Endothelial cell of umbilical vein (primary cell): Measurements from ENCODE around the gene CERS6. TPM values are rescaled to one million over a fixed set of nuclear protein-coding genes. Genes with fewer than 3 reads are reported as not detected.

Experiments used
- BruUV-seq: library from RNA; stranded (reverse); fragments of 400-500 nt; replicated peaks from 2 replicates; lab custom pipeline; 2021; lab: Mats Ljungman, UMichigan
- CTCF ChIA-PET: fragments of 300-600, 350-600 bp; sonication (Branson Sonifier 250); formaldehyde crosslinking; loops from one replicate; lab custom pipeline; 2021; ENCODE audit warnings: antibody characterized with exemption, inconsistent platforms; lab: Charles Lee
- POLR2A ChIA-PET: fragments of 300-600, 350-600 bp; sonication (Branson Sonifier 250); formaldehyde crosslinking; loops from one replicate; lab custom pipeline; 2021; ENCODE audit warnings: antibody characterized with exemption, inconsistent platforms; lab: Charles Lee
- DNase-seq: peaks from one replicate; pipeline ENCODE4 v3.0.0-alpha.2; 2011; ENCODE audit warnings: low read depth, low spot score
- FAIRE-seq: peaks from 2 replicates; lab custom pipeline; 2011; peaks lifted over from hg19 to GRCh38; lab: Jason Lieb, UNC
- H2AFZ ChIP-seq: 2 replicates; pipeline ENCODE4 v1.6.0; 2012; ENCODE audit warnings: low read depth, low read length, control low read depth, inconsistent platforms
- H3K27ac ChIP-seq: 2 replicates; pipeline ENCODE4 v1.5.1; 2011; ENCODE audit warnings: low read depth, mild to moderate bottlenecking, control low read depth, low read length, moderate library complexity; ENCODE audit not compliant: insufficient read depth
- H3K27me3 ChIP-seq, 2 experiments: 2 replicates each; pipeline versions ENCODE4 v1.6.0 to v1.6.1; 2011; ENCODE audit warnings: low read length in 2 of 2, mixed read lengths in 1 of 2; ENCODE audit not compliant: control insufficient read depth in 2 of 2, insufficient read depth in 2 of 2
- H3K36me3 ChIP-seq, 2 experiments: 2 replicates in 1 of 2; 3 replicates in 1 of 2; pipeline ENCODE4 v1.5.1; 2011; ENCODE audit warnings: low read length in 2 of 2, mild to moderate bottlenecking in 1 of 2, moderate library complexity in 1 of 2; ENCODE audit not compliant: control insufficient read depth in 2 of 2, insufficient read depth in 2 of 2; ENCODE audit errors: extremely low read depth in 1 of 2
- H3K4me1 ChIP-seq: 3 replicates; pipeline ENCODE4 v1.5.1; 2011; ENCODE audit warnings: mild to moderate bottlenecking, low read length; ENCODE audit not compliant: control insufficient read depth, insufficient read depth; ENCODE audit errors: extremely low read depth
- H3K4me2 ChIP-seq: 2 replicates; pipeline ENCODE4 v1.6.1; 2011; ENCODE audit warnings: low read length, control low read depth, mixed read lengths; ENCODE audit not compliant: insufficient read depth
- H3K4me3 ChIP-seq, 3 experiments: fragments of 200-600 bp in 1 of 3; sonication (generic), shearing (Covaris generic) in 1 of 3; replicated peaks in 1 of 3; 2 replicates each; pipeline ENCODE4 v1.5.1; 2011 to 2016; ENCODE audit warnings: control low read depth in 3 of 3, low read length in 3 of 3, mild to moderate bottlenecking in 2 of 3, inconsistent platforms in 1 of 3, low read depth in 1 of 3, moderate library complexity in 1 of 3; ENCODE audit not compliant: insufficient read depth in 1 of 3
- H3K79me2 ChIP-seq: 2 replicates; pipeline ENCODE4 v1.6.0; 2012; ENCODE audit warnings: low read length, inconsistent platforms; ENCODE audit not compliant: control insufficient read depth, insufficient read depth
- H3K9ac ChIP-seq: replicated peaks from 2 replicates; pipeline ENCODE3; 2011; ENCODE audit warnings: low read length, control low read depth; ENCODE audit not compliant: insufficient read depth; ENCODE audit errors: extremely low read depth
- H3K9me1 ChIP-seq: replicated peaks from 3 replicates; pipeline ENCODE4 v1.6.0; 2011; ENCODE audit warnings: mild to moderate bottlenecking, low read length; ENCODE audit not compliant: control insufficient read depth, insufficient read depth; ENCODE audit errors: extremely low read depth
- H3K9me3 ChIP-seq: replicated peaks from 2 replicates; pipeline ENCODE4 v1.5.1; 2012; ENCODE audit warnings: low read length, inconsistent platforms; ENCODE audit not compliant: control insufficient read depth, insufficient read depth
- H4K20me1 ChIP-seq: replicated peaks from 2 replicates; pipeline ENCODE3; 2011; ENCODE audit warnings: mild to moderate bottlenecking, low read length; ENCODE audit not compliant: control insufficient read depth, insufficient read depth; ENCODE audit errors: extremely low read depth
- FOS ChIP-seq: IDR thresholded peaks from 2 replicates; pipeline ENCODE4 v1.6.1; 2011; ENCODE audit warnings: mild to moderate bottlenecking, low read length, moderate library complexity, borderline replicate concordance; ENCODE audit not compliant: insufficient read depth
- GATA2 ChIP-seq: IDR thresholded peaks from 2 replicates; pipeline ENCODE4 v1.7.0; 2011; ENCODE audit warnings: low read depth, mild to moderate bottlenecking, moderate library complexity, mixed read lengths, low read length; ENCODE audit not compliant: insufficient read length, insufficient read depth
- MYC ChIP-seq: IDR thresholded peaks from one replicate; pipeline ENCODE4 v1.6.1; 2011; ENCODE audit warnings: mild to moderate bottlenecking, low read depth, low read length
- dilution Hi-C: fragments of 300-500 bp; cut with MboI; formaldehyde crosslinking; loops from one replicate; pipeline ENCODE4 v1.15.0; 2019; ENCODE audit warnings: low sequenced_read_pairs; ENCODE audit not compliant: extremely low pct_ligation_motif_present
- intact Hi-C: fragments of 100-400 bp; cut with micrococcal nuclease; formaldehyde crosslinking; loops from one replicate; pipeline ENCODE4 v1.10.0; 2022
- polyA plus RNA-seq, 4 experiments: library from polyadenylated mRNA; depleted of rRNA in 3 of 4; stranded (reverse) in 3 of 4; unstranded in 1 of 4; fragments of >200 nt; gene quantifications; 2 replicates each; pipeline versions ENCODE4 v1.2.1 to v1.2.3, GENCODE V29; 2011 to 2012; ENCODE audit warnings: missing spikeins in 1 of 4
- total RNA-seq: library from RNA; stranded (reverse); gene quantifications from 2 replicates; pipeline ENCODE4 v1.2.3, GENCODE V29; 2021
- TF ChIP-seq, protein P1 (sequence below): IDR thresholded peaks from 2 replicates; pipeline ENCODE4 v1.6.1; 2011; ENCODE audit not compliant: insufficient read depth, insufficient read length
- TF ChIP-seq, protein P2 (sequence below), 2 donors: IDR thresholded peaks; 1 replicate in 1 of 2; 2 replicates in 1 of 2; pipeline ENCODE4 v1.5.1; 2011; ENCODE audit warnings: low read length in 2 of 2, mild to moderate bottlenecking in 2 of 2, moderate library complexity in 2 of 2, control low read depth in 1 of 2, inconsistent platforms in 1 of 2, low read depth in 1 of 2; ENCODE audit not compliant: insufficient read depth in 1 of 2; ENCODE audit errors: extremely low read depth in 1 of 2

The CERS6 gene
- total and polyA plus RNA-seq, 2 donors (not counting 3 experiments of a cell fraction or from before 2014, with no cell fraction given), result 2.7 to 11.7 TPM

DNA sequence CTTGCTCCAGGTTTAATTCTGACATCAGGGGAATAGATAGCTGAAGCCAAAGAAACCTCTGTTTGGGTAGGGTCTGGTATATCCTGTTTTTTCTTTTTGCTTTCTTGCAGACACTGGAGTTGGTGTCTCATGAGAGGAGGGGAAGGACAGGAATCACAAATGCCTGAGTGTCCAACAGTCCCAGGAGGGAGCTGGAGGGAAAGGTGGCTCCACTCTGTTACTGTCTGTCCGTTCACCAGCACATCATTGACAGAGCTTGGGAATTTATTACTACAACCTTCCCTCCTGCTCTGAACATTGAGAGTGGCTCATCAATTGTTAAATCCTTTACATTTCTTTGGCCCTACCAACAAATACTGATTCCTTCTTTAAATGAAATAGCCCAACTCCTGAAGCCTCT lies 194.1 kb downstream of the CERS6 start:
- ChIA-PET CTCF (no interaction called here), POLR2A (no interaction called here)
- Histone ChIP-seq H3K9me1 (no peaks in the 10 kb centered on the region), H3K4me1 (no peaks in the 10 kb centered on the region), H3K9me3 (no peaks in the 10 kb centered on the region), H4K20me1 (no peaks in the 10 kb centered on the region), H3K27ac (no peak overlapping the region), H3K9ac (no peak overlapping the region), H2AFZ (no peak overlapping the region), H3K27me3 (no peaks in the 10 kb centered on the region), H3K4me3 (no peak overlapping the region), H3K79me2 (no peaks in the 10 kb centered on the region), H3K36me3 (no peaks in the 10 kb centered on the region), H3K4me2 (no peak overlapping the region)
- intact Hi-C loops (no loop called here), dilution Hi-C loops (no loop called here)
- BruUV-seq, result no TSS peak
- FAIRE-seq, result no peak
- no peak for DNase-seq
- no peak for TF ChIP-seq MYC
- TF ChIP-seq FOS, result no peak
- TF ChIP-seq, protein P1, sequence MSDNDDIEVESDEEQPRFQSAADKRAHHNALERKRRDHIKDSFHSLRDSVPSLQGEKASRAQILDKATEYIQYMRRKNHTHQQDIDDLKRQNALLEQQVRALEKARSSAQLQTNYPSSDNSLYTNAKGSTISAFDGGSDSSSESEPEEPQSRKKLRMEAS, result no peak
- TF ChIP-seq, protein P2, sequence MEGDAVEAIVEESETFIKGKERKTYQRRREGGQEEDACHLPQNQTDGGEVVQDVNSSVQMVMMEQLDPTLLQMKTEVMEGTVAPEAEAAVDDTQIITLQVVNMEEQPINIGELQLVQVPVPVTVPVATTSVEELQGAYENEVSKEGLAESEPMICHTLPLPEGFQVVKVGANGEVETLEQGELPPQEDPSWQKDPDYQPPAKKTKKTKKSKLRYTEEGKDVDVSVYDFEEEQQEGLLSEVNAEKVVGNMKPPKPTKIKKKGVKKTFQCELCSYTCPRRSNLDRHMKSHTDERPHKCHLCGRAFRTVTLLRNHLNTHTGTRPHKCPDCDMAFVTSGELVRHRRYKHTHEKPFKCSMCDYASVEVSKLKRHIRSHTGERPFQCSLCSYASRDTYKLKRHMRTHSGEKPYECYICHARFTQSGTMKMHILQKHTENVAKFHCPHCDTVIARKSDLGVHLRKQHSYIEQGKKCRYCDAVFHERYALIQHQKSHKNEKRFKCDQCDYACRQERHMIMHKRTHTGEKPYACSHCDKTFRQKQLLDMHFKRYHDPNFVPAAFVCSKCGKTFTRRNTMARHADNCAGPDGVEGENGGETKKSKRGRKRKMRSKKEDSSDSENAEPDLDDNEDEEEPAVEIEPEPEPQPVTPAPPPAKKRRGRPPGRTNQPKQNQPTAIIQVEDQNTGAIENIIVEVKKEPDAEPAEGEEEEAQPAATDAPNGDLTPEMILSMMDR (IDR thresholded peaks at IDR 0.05; ENCODE audit: extremely low read depth in 1 of 2, insufficient read depth in 1 of 2, low read depth in 1 of 2, low read length in 2 of 2), result no peak

DNA sequence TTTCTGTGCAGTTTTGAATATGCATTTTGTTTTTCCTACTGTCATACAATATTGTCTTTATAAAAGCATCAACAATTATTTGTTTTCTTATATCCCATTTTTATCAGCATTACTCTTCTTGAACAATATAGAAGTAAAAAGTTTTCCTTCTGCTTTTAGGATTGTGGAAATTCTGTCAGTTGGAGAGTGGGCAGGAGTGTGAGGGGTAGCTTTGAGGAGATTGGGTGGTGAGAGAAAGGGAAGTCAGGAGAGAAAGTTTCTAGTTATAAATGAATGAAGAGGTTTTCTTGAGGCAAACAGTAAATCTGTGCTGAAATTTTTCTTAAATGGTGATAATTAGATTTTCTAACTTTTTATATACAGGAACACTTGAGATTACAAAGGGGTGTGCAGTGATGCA lies 194.7 kb downstream of the CERS6 start:
- intact Hi-C loops (no loop called here), dilution Hi-C loops (no loop called here)
- Histone ChIP-seq H3K9me3 (no peaks in the 10 kb centered on the region), H3K9me1 (no peaks in the 10 kb centered on the region), H4K20me1 (no peaks in the 10 kb centered on the region), H3K4me1 (no peaks in the 10 kb centered on the region), H3K9ac (no peak overlapping the region), H2AFZ (no peak overlapping the region), H3K27me3 (no peaks in the 10 kb centered on the region), H3K4me2 (no peak overlapping the region), H3K27ac (no peak overlapping the region), H3K36me3 (no peaks in the 10 kb centered on the region), H3K79me2 (no peaks in the 10 kb centered on the region), H3K4me3 (no peak overlapping the region)
- CTCF ChIA-PET, result interaction anchor here (0.8 kb wide), 1 partner anchor 22 kb away, joined by 3 read pairs; no protein-coding TSS in a partner anchor
- DNase-seq, result no peak
- BruUV-seq, result no TSS peak
- FAIRE-seq, result no peak
- TF ChIP-seq GATA2, result no peak
- POLR2A ChIA-PET, result no interaction called here
